ENCODE results near the gene TNP2. TPM values are rescaled to one million over a fixed set of nuclear protein-coding genes. Genes with fewer than 3 reads are reported as not detected.

The TNP2 gene
- total and polyA plus RNA-seq, 9 of the 15 experiments (the other 6 are each of a cell fraction or from before 2014, with no cell fraction given): not detected

- TF ChIP-seq CTCF (IDR thresholded peaks at IDR 0.05 in 2 of 3, conservative IDR thresholded peaks at IDR 0.05 in 1 of 3; ENCODE audit: insufficient read depth in 2 of 3, low read depth in 1 of 3, low read length in 3 of 3): peak; percentile 73 to 87 (median 84)
- TF ChIP-seq CHD1 (IDR thresholded peaks at IDR 0.05; ENCODE audit: low read length): no peak
- peak; percentile 56; the same call in 1 of the 2 replicates for TF ChIP-seq BCOR (IDR thresholded peaks at IDR 0.05)
- no peak for TF ChIP-seq NCOA4 (IDR thresholded peaks at IDR 0.05; ENCODE audit: partially characterized antibody)
- TF ChIP-seq HEY1 (CRISPR knock-in tag; IDR thresholded peaks at IDR 0.05; ENCODE audit: borderline replicate concordance): no peak
- no peak for TF ChIP-seq CBX8 (IDR thresholded peaks at IDR 0.05; ENCODE audit: borderline replicate concordance, extremely low read depth, low read depth, low read length, poor library complexity, severe bottlenecking)
- TF ChIP-seq ZNF609 (CRISPR knock-in tag; IDR thresholded peaks at IDR 0.05; ENCODE audit: borderline replicate concordance): no peak
- no peak for TF ChIP-seq FOXK1 (CRISPR knock-in tag; IDR thresholded peaks at IDR 0.05; ENCODE audit: borderline replicate concordance)
- 0 out of 2 replicates have a peak, but pooled peaks have one; percentile 54 for TF ChIP-seq FOXM1 (IDR thresholded peaks at IDR 0.05; ENCODE audit: low read depth)
- TF ChIP-seq FOXM1 (CRISPR knock-in tag; IDR thresholded peaks at IDR 0.05; ENCODE audit: low read depth): no peak
- TF ChIP-seq HDAC1 (IDR thresholded peaks at IDR 0.05): peak in 1 of 2 experiments; percentile 98; a peak in 2 of 4 replicates
- no peak for TF ChIP-seq STAT5B (CRISPR knock-in tag; IDR thresholded peaks at IDR 0.05)
- 0 out of 2 replicates have a peak, but pooled peaks have one; percentile 65 for TF ChIP-seq E2F5 (CRISPR knock-in tag; IDR thresholded peaks at IDR 0.05)
- peak; percentile 59 for TF ChIP-seq KLF16 (IDR thresholded peaks at IDR 0.05)
- TF ChIP-seq THRA (IDR thresholded peaks at IDR 0.05): no peak
- TF ChIP-seq MTA3 (IDR thresholded peaks at IDR 0.05; ENCODE audit: borderline replicate concordance): peak; percentile 62
- no peak for TF ChIP-seq ZNF584 (CRISPR knock-in tag; IDR thresholded peaks at IDR 0.05; ENCODE audit: low read depth)
These were observed 13.1 kb downstream of the TNP2 start, which contains the start of gene SOCS1 (continued) for GRCh38 chr16:11255737-11256660.

Measured in K562 (cell line).